Stimulated activated CD8-positive, alpha-beta memory T cell treated with anti-CD3 and anti-CD28 coated beads, Interleukin-4, amount 100 ng/mL, for 1 hour (primary cell): ENCODE data around the gene DLL3.
A peak's percentile ranks its signal among the peaks of the same experiment; 100 is the strongest.
"Not testable (repeated sequence)": the region's sequence is repeated elsewhere in the genome, so short reads cannot be mapped to it uniquely, and the experiment has no call there.

Source experiments
- DNase-seq, 2 donors: peaks; one replicate each; pipeline ENCODE4 v3.0.0-alpha.2; 2020; ENCODE audit warnings: low read depth in 2 of 2, low spot score in 1 of 2

Gene DLL3

GRCh38 chr19:39498798-39499642 lies at the start of gene DLL3:
TSS of gene DLL3 (plus strand) at chr19:39498947. CDS start at chr19:39498975, 28 bp downstream.
- no peak for DNase-seq

GRCh38 chr19:39449116-39449797 lies 49.5 kb upstream of the DLL3 start:
- DNase-seq, result no peak

GRCh38 chr19:39451257-39451656 lies 47.5 kb upstream of the DLL3 start:
- not testable (repeated sequence) for DNase-seq

- no peak for DNase-seq
These were observed 35.3 kb upstream of the DLL3 start for GRCh38 chr19:39463403-39463802.

GRCh38 chr19:39465956-39466747 lies 32.6 kb upstream of the DLL3 start:
- DNase-seq, result no peak

GRCh38 chr19:39467941-39468340 lies 30.8 kb upstream of the DLL3 start:
- DNase-seq, result no peak

- DNase-seq, result no peak
These were observed 29.7 kb upstream of the DLL3 start for GRCh38 chr19:39469036-39469435.

GRCh38 chr19:39469567-39469966 lies 29.2 kb upstream of the DLL3 start:
- DNase-seq, result no peak

- DNase-seq, result no peak
These were observed 27.9 kb upstream of the DLL3 start for GRCh38 chr19:39470724-39471339.

- no peak for DNase-seq
These were observed 26.8 kb upstream of the DLL3 start for GRCh38 chr19:39471756-39472536.

GRCh38 chr19:39472746-39473442 lies 25.9 kb upstream of the DLL3 start:
- DNase-seq, result no peak

- DNase-seq, result no peak
These were observed 25.2 kb upstream of the DLL3 start for GRCh38 chr19:39473443-39473960.

- DNase-seq, result peak; percentile 33 to 53
These were observed 24.6 kb upstream of the DLL3 start for GRCh38 chr19:39474139-39474620.

GRCh38 chr19:39475748-39476147 lies 23.0 kb upstream of the DLL3 start:
- DNase-seq, result no peak

- DNase-seq, result not testable (repeated sequence)
These were observed 19.4 kb upstream of the DLL3 start for GRCh38 chr19:39479319-39479801.

GRCh38 chr19:39479916-39480315 lies 18.8 kb upstream of the DLL3 start:
- no peak for DNase-seq

- peak; percentile 90 to 95 for DNase-seq
These were observed 18.2 kb upstream of the DLL3 start, which contains the start of gene TIMM50 for GRCh38 chr19:39480337-39481228. TSS of gene TIMM50 (plus strand) at chr19:39480838. CDS start at chr19:39480854, 16 bp downstream.

GRCh38 chr19:39481229-39481545 lies 17.6 kb upstream of the DLL3 start:
- DNase-seq, result no peak
